Natural killer cell treated with Interleukin-12 subunit alpha and Interleukin-12 subunit beta and Interleukin-15 and Interleukin-18, amount 100 ng/mL, for 72 hours (primary cell): ENCODE measurements around the gene ATP1A3. TPM values are rescaled to one million over a fixed set of nuclear protein-coding genes. Genes with fewer than 3 reads are reported as not detected.
A peak's percentile ranks its signal among the peaks of the same experiment; 100 is the strongest.
"Not testable (repeated sequence)": the region's sequence is repeated elsewhere in the genome, so short reads cannot be mapped to it uniquely, and the experiment has no call there.

Experiments
- ATAC-seq, 2 donors: fragments of 150-1000 bp; cut with Tn5 transposase in 1 of 2; sonication (Bioruptor Pico), chemical (Tn5 transposase) in 1 of 2; 2 replicates each; pipeline ENCODE4 v1.10.0; 2021
- DNase-seq: peaks from one replicate; pipeline ENCODE4 v3.0.0; 2022; ENCODE audit warnings: low spot score
- H3K27ac Mint-ChIP-seq, 2 donors: 1 replicate in 1 of 2; 2 replicates in 1 of 2; pipeline ENCODE4 v1.8.0; 2022; ENCODE audit warnings: mixed read lengths in 2 of 2, mild to moderate bottlenecking in 1 of 2, moderate library complexity in 1 of 2
- H3K27me3 Mint-ChIP-seq, 2 donors: 1 replicate in 1 of 2; 2 replicates in 1 of 2; pipeline ENCODE4 v1.8.0; 2022; ENCODE audit warnings: mixed read lengths in 2 of 2
- H3K36me3 Mint-ChIP-seq: one replicate; pipeline ENCODE4 v1.8.0; 2022; ENCODE audit warnings: mixed read lengths
- H3K4me1 Mint-ChIP-seq, 2 donors: 1 replicate in 1 of 2; 2 replicates in 1 of 2; pipeline ENCODE4 v1.8.0; 2022; ENCODE audit warnings: low read depth in 2 of 2, mixed read lengths in 2 of 2, mild to moderate bottlenecking in 1 of 2
- H3K4me3 Mint-ChIP-seq: one replicate; pipeline ENCODE4 v1.8.0; 2022; ENCODE audit warnings: mixed read lengths
- H3K9me3 Mint-ChIP-seq: 2 replicates; pipeline ENCODE4 v1.8.0; 2022; ENCODE audit warnings: mixed read lengths
- total RNA-seq, 2 donors: library from RNA; stranded (reverse); gene quantifications; one replicate each; pipeline ENCODE4 v1.2.3, GENCODE V29; 2022

ATP1A3 gene
- total RNA-seq, 2 donors from 2014 or later = 2.0 to 4.2 TPM

DNA sequence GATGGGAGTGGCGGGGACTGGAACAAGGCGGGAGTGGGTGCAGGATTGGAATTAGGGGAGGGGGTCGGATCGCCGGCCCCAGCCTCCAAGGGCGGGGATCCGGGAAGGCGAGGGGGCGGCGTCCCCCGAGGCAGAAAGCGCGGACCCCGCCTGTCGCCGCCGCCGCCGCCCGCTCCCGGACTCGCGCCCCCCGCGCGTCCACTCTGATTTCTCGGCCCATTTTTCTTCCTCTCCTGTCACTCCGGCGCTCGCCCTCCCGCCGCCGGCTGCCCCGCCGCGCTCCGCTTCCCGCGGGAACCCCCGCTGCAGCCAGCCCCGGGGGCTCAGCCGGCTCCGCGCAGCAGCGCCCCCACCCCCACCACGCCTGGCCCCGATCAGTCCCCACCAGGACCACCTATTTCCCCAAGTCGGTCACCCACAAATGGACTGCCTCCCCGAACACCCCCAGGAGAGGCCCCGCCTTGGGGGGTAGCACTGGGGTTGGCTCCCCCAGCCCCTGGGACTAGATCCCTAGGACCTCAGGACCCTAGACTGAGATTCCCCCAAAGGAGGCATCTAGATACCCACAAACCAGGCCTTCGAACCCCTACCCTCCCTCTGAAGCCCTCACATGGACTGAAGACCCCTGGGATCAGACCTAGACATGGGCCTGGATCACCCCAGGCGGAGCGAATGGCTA is 53.2 kb downstream of the ATP1A3 start:
- Mint-ChIP-seq H3K9me3 (no peaks in the 10 kb centered on the region), H3K4me1 (peaks cover 37 to 38% of the 10 kb centered on the region in 2 donors), H3K27ac (peak overlapping the region; percentile 26 to 80), H3K27me3 (peaks cover 19 to 28% of the 10 kb centered on the region in 2 donors), H3K4me3 (peak overlapping the region; percentile 80), H3K36me3 (no peaks in the 10 kb centered on the region)
- ATAC-seq (no peak), DNase-seq (no peak)

DNA sequence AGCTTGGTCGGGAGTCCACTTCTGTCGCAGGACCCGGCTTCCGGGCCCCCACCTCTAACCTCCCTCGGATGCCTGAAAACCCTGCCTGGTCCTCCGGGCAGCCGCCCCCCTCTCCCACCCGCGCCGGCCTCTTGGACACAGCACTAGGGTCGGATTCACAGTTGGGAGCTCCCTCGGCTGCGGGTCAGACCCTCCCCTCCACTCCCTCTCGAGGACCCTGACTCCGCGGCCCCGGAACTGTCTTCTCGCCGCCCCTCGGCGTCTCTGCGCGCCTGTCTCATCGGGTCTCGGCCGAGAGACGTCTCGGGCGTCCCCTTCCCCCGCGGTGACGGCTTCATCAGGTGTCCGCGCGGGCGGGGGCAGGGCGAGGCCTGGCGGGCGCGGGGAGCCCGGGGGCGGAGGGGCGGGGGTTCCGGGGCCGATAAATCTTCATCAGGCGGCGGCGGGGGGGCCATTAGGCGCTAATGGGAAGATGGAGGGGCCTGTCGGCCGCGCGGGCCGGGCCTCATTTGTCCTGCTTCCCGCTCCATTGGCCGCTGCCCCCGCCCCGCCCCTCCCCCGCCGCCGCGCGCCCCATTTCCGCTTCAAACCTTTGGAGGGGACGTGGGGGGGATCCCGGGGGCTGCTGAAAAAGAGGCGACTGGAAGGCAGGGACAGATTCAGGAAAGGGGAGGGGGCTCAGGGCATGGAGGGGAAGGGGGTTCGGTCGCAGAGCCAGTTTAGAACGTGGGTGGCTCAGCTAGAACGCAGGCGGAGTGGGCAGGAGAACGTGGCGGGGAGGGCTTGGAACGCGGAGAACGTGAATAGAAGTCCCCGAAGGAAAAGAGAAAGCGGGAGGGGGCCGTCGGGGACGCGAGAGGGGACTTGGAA is 53.9 kb downstream of the ATP1A3 start:
- Mint-ChIP-seq H3K4me3 (peak overlapping the region; percentile 80), H3K4me1 (peaks cover 34 to 36% of the 10 kb centered on the region in 2 donors), H3K36me3 (no peaks in the 10 kb centered on the region), H3K27ac (peak overlapping the region in 1 of 2 donors; percentile 80), H3K9me3 (no peaks in the 10 kb centered on the region), H3K27me3 (peaks cover 23 to 35% of the 10 kb centered on the region in 2 donors)
- no peak for ATAC-seq
- no peak for DNase-seq

DNA sequence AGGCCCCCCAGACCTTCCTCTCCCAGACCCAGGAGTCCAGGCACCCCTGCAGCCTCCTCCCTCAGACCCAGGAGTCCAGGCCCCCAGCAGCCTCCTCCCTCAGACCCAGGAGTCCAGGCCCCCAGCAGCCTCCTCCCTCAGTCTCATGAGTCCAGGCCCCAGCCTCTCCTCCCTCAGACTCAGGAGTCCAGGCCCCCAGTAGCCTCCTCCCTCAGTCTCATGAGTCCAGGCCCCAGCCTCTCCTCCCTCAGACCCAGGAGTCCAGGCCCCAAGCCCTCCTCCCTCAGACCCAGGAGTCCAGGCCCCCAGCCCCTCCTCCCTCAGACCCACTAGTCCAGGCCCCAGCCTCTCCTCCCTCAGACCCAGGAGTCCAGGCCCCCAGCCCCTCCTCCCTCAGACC is 54.8 kb downstream of the ATP1A3 start:
- H3K36me3 Mint-ChIP-seq, H3K9me3 Mint-ChIP-seq, H3K4me3 Mint-ChIP-seq, DNase-seq, ATAC-seq, H3K27ac Mint-ChIP-seq: not testable (repeated sequence)
- peaks cover 26 to 41% of the 10 kb centered on the region in 2 donors for H3K27me3 Mint-ChIP-seq
- H3K4me1 Mint-ChIP-seq = peaks cover 32 to 34% of the 10 kb centered on the region in 2 donors

GRCh38 chr19:41937525-41938468 is 56.2 kb downstream of the ATP1A3 start:
- ATAC-seq (no peak), DNase-seq (no peak)
- no peaks in the 10 kb centered on the region for H3K9me3 Mint-ChIP-seq
- peaks cover 36 to 41% of the 10 kb centered on the region in 2 donors for H3K4me1 Mint-ChIP-seq
- H3K4me3 Mint-ChIP-seq = no peak overlapping the region
- H3K27ac Mint-ChIP-seq = no peak overlapping the region
- H3K36me3 Mint-ChIP-seq = no peaks in the 10 kb centered on the region
- H3K27me3 Mint-ChIP-seq = peaks cover 25 to 37% of the 10 kb centered on the region in 2 donors

DNA sequence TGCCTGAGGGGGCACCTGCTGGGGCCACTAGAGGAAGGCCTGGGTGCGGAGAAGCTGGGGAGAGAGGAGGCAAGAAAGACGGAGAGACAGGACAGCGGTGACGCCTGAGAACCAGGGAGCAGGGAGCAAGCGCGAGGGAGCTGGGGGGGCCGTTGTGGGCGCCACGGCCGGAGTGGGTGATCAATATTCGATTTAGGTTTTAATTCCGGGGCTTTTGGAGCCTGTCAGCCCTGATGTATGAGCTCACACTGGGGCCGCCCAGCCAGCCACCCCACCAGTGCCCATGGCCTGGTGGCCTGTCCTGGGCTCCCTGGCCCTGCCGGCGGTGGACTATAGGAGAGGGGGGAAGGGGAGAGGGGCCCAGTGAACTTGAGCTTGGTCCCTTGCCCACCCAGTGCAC is 57.1 kb downstream of the ATP1A3 start:
- peak overlapping the region in 1 of 2 donors; percentile 4 for H3K27ac Mint-ChIP-seq
- peaks cover 25 to 34% of the 10 kb centered on the region in 2 donors for H3K27me3 Mint-ChIP-seq
- no peaks in the 10 kb centered on the region for H3K9me3 Mint-ChIP-seq
- peaks cover 36 to 41% of the 10 kb centered on the region in 2 donors for H3K4me1 Mint-ChIP-seq
- ATAC-seq (no peak), DNase-seq (no peak)
- no peaks in the 10 kb centered on the region for H3K36me3 Mint-ChIP-seq
- H3K4me3 Mint-ChIP-seq = peak overlapping the region; percentile 28

- DNase-seq (no peak), ATAC-seq (peak; percentile 62 to 79)
- Mint-ChIP-seq H3K4me1 (peaks cover 32 to 38% of the 10 kb centered on the region in 2 donors), H3K27me3 (peaks cover 21 to 30% of the 10 kb centered on the region in 2 donors), H3K27ac (peak overlapping the region in 1 of 2 donors; percentile 4), H3K4me3 (peak overlapping the region; percentile 28), H3K9me3 (no peaks in the 10 kb centered on the region), H3K36me3 (no peaks in the 10 kb centered on the region)
Measured at GRCh38 chr19:41936416-41936850, 57.6 kb downstream of the ATP1A3 start.

DNA sequence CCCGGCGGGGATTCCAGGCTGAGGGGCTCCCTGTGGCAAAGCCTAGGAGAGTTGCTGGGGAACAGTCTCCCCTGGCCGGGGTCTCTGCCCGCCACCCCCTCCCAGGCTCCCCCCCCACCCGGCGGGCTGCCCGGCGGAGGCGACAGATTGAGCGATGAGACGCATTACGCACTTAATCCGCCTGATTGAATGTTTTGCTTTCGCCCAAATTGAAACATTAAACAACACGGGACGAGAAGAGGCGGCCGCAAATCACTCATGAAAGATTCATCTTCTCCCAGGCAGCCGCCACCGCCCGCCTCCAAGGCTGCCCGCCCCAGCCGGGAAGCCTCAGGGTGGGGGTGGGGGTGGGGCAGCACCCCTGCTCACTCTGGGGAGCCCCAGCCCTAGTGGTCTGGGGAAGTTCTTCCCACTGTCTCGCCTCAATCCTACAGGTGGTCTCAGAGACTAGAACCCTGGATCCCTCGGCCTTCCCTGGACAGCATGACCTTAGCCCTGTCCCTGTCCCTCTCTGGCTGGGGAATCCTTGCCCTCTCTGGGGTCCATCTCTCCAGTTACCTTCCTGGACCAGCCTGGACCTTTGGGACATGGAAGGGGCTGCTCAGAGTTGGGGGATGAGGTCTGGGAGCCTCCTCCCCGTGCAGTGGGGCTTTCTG is 58.1 kb downstream of the ATP1A3 start:
- DNase-seq = no peak

GRCh38 chr19:41934849-41935374 is 59.1 kb downstream of the ATP1A3 start:
- H3K4me1 Mint-ChIP-seq = peaks cover 33 to 40% of the 10 kb centered on the region in 2 donors
- H3K4me3 Mint-ChIP-seq = peak overlapping the region; percentile 18
- H3K9me3 Mint-ChIP-seq = no peaks in the 10 kb centered on the region

More for the DNA sequence above, 58.1 kb downstream of the ATP1A3 start:
- peak overlapping the region; percentile 28 for H3K4me3 Mint-ChIP-seq
- peak overlapping the region in 1 of 2 donors; percentile 4 for H3K27ac Mint-ChIP-seq
- peaks cover 18 to 27% of the 10 kb centered on the region in 2 donors for H3K27me3 Mint-ChIP-seq
- no peak for ATAC-seq
- no peaks in the 10 kb centered on the region for H3K9me3 Mint-ChIP-seq
- H3K4me1 Mint-ChIP-seq = peaks cover 30 to 34% of the 10 kb centered on the region in 2 donors
- no peaks in the 10 kb centered on the region for H3K36me3 Mint-ChIP-seq

DNA sequence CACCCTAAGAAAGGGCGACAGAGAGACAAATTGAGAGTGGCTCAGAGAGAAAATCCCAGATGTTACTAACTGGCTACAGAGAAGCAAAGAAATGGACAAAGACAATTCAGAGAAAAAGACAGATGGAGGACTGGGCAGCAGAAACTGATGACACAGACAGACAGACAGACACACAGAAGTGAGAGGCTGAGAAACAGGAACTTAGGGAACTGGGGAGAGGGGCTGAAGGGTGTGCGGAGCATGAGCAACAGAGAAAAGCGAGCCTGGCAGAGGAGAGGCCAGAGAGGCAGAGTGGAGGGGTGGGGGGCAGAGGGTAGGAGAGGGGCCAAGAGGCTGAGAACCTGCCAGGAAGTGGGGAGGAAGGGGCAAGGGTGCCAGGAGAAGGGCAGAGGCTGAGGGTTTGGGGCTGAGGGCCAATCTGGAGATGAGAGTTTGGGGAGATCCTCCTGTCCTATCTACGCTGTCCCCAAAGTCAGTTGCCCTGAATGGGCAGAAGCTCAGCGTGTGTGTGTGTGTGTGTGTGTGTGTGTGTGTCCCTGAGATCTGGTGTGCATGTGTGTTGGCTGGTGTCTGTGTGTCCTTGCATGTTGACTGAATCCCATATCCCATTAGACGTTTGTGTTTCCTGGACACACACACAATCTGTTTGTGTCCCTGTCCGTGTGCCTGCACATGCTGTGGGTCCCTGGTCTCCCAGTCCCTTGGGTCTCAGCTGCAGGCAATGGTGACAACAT is 60.2 kb downstream of the ATP1A3 start:
- no peak for ATAC-seq

More at GRCh38 chr19:41934849-41935374, 59.1 kb downstream of the ATP1A3 start:
- ATAC-seq = peak; percentile 75 to 88
- Mint-ChIP-seq H3K27ac (peak overlapping the region; percentile 16 to 59), H3K36me3 (no peaks in the 10 kb centered on the region), H3K27me3 (peaks cover 19 to 27% of the 10 kb centered on the region in 2 donors)
- peak; percentile 83 for DNase-seq

GRCh38 chr19:41932720-41933332 is 61.2 kb downstream of the ATP1A3 start:
- H3K4me1 Mint-ChIP-seq = peaks cover 43 to 51% of the 10 kb centered on the region in 2 donors
- no peak for ATAC-seq

More for the DNA sequence above, 60.2 kb downstream of the ATP1A3 start:
- no peak overlapping the region for H3K4me3 Mint-ChIP-seq
- H3K27me3 Mint-ChIP-seq = peaks cover 24 to 32% of the 10 kb centered on the region in 2 donors
- H3K4me1 Mint-ChIP-seq = peaks cover 40 to 45% of the 10 kb centered on the region in 2 donors
- peak overlapping the region in 1 of 2 donors; percentile 59 for H3K27ac Mint-ChIP-seq
- no peaks in the 10 kb centered on the region for H3K36me3 Mint-ChIP-seq
- no peaks in the 10 kb centered on the region for H3K9me3 Mint-ChIP-seq
- no peak for DNase-seq

GRCh38 chr19:41932259-41932719 is 61.7 kb downstream of the ATP1A3 start:
- Mint-ChIP-seq H3K27ac (no peak overlapping the region), H3K4me3 (no peak overlapping the region), H3K27me3 (peaks cover 22 to 29% of the 10 kb centered on the region in 2 donors), H3K4me1 (peaks cover 38 to 47% of the 10 kb centered on the region in 2 donors), H3K36me3 (no peaks in the 10 kb centered on the region), H3K9me3 (no peaks in the 10 kb centered on the region)
- no peak for ATAC-seq
- DNase-seq = no peak

More at GRCh38 chr19:41932720-41933332, 61.2 kb downstream of the ATP1A3 start:
- no peak overlapping the region for H3K4me3 Mint-ChIP-seq
- no peaks in the 10 kb centered on the region for H3K36me3 Mint-ChIP-seq
- H3K9me3 Mint-ChIP-seq = no peaks in the 10 kb centered on the region
- peak overlapping the region in 1 of 2 donors; percentile 59 for H3K27ac Mint-ChIP-seq
- peaks cover 25 to 34% of the 10 kb centered on the region in 2 donors for H3K27me3 Mint-ChIP-seq
- no peak for DNase-seq
